GM21619 (cell line): ENCODE measurements around the gene OMP.

Source experiments
- ATAC-seq: cut with Tn5 transposase; IDR thresholded peaks from one replicate; pipeline ENCODE4 v1.9.1; 2021; ENCODE audit not compliant: unreplicated experiment

The OMP gene

GRCh38 chr11:77101043-77101537 lies 1.6 kb upstream of the OMP start:
- ATAC-seq: no peak

DNA sequence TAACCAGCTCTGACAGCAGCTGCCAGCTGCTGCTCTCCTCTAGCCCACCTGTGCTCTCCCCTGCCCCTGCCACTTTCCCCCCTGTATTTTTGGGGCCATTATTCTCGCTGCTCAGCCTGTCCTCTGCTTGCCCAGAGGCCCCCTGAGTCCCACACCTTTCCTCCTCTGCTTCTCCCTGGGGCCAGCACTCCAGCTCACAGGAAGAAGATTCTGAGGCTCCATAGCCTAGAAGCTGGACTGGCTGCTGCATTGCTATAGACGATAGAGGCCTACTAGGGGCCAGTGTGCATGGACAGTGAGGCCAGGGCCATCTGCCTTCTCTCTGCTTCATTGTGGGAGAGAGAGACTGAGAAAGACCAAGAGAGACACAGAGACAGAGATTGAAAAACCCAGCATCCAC lies 679 bp downstream of the OMP start:
- no peak for ATAC-seq

- no peak for ATAC-seq
These were observed 2.1 kb downstream of the OMP start for GRCh38 chr11:77104727-77105126.

DNA sequence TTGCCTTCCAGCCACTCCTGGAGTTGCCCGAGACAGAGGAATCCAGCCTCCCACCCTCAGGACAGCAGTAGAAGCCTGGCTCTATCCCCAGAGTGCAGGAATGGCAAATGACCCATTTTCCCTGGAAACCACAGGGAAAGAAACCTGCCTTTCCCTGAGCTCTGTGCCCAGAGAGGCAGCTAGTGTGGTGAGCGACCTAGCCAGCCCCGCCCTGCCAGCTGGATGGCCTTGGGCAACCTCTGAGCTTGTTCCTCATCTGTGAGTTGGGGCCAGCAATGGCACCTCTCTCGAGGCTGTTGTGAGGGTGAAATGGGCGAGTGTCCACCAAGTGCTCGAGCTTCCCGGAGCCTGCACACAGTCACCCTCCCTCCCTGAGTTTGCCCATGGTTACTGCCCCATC lies 3.7 kb downstream of the OMP start:
- no peak for ATAC-seq

DNA sequence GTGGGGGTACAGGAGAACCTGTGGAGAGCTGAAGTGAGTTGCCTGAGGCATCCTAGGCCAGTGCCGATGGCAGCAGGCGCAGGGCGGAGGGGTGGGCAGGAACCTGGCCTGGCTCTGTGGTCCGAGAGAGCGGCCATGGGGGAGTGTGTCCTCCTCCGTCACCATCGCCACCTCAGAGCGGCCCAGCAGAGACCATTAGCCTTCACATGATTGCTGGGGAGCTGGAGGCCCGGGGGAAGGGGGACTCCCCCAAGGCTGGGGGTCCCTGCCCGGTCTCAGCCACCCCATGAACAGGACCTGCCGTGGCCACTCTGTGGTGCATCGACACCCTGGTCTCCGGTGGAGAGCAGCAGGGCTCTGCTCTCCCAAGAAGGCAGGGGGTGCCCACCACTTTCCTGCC lies 4.1 kb downstream of the OMP start:
- ATAC-seq: no peak

- no peak for ATAC-seq
These were observed 5.3 kb downstream of the OMP start for GRCh38 chr11:77107950-77108349.

DNA sequence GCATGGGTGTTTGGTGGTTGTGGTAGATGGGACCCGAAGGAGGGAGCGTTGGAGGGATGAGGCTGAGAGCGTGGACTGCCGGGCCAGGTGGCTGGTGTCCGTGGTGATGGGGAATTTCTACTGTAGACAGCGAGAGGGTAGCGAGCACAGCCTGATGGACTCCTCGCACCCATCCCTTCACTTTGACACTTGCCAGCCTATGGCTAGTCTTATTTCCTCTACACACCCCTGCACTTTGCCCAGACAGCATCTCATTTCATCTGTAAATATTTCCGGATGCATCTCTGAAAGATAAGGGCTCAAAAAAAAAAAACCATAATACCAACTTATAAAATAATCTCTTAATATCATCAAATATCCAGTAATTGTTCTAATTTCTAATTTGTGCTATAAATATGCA lies 5.8 kb downstream of the OMP start:
- ATAC-seq: no peak

- ATAC-seq: no peak
These were observed 6.8 kb downstream of the OMP start for GRCh38 chr11:77109236-77110019.

DNA sequence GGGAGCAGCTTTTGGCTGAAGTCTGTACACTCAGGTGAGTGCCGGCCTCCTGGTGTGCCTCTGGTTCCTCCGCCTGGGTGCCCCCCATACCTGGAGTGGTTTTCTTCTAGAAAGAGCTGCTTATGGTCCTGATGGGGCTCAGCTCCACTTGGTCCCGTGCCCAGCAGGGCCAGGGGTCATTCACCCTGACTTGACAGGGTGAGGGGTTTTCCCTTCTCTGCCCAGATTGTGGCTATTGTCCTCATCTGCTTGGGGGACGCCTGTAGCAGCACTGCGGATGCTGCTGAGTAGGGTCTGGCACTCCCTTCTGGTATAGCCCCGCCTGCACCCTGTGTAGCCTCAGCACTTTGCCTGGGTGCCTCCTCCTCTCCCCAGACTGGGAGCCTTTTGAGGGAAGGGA lies 8.2 kb downstream of the OMP start:
- ATAC-seq: no peak

DNA sequence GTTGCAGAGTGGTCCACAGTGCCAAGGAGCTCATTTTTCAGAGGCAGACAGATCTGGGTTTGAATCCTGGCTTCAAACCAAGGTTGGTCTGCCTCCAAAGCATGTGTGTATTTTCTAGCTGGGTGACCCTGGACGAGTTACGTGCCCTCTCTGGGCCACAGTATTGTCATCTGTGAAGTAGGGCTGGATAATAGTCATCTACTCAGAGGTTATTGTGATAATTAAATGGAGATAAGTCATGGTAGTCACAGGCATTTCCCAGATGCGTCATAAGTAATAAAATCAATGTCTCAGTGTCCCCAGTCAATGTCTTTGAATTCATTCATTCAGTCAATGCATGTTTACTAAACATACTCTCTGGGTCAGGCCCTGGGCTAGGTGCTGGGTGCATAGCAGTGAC lies 8.6 kb downstream of the OMP start:
- ATAC-seq: no peak

DNA sequence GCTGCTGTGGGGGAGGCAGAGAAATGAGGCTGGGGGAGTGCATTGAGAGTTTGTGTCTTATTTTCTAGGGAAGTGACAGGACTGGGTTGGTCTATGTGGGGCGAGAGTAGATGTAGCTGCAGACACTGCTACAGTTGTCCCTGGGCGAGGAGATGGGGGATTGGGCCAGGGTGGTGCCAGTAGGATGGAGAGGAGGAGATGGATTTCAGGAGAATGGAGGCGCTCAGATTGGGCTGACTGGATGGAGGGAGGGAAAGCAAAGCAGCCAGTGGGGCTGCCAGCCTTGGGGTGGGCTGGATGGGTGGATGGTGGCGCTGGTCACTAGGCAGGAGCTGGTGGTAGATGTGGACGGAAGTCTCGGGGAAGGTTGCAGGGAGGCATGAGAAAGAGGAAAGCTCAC lies 9.3 kb downstream of the OMP start:
- no peak for ATAC-seq

DNA sequence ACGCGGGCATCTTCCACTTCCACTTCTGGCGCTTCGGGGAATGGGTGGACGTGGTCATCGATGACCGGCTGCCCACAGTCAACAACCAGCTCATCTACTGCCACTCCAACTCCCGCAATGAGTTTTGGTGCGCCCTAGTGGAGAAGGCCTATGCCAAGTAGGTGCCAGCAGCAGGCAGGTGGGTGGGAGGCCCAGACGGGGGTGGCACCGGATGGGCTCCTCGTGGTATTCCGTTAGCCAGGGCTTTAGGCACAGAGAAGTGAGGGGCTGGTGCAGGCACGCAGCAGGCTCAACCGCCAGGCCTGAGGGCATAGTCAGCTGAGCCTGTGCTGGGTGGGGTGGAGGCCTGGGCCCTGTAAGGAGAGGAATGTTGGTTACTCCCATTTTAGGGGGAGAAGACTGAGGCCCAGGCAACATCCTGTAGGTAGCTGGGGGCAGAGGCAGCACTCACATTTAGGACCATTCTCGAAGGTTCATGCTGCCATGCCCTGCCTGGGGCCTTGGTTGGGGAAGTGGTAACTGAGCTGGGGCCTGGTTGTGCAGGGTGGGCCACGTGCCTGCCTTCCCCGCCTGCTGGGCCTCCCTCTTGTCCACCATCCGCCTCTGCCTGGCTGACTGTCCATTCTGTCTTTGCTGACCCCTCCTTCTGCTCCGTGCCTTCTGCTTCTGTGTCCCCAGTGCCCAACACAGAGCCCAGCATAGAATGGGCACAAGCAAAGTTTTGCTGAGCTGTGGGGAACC lies 10.2 kb downstream of the OMP start:
- no peak for ATAC-seq

DNA sequence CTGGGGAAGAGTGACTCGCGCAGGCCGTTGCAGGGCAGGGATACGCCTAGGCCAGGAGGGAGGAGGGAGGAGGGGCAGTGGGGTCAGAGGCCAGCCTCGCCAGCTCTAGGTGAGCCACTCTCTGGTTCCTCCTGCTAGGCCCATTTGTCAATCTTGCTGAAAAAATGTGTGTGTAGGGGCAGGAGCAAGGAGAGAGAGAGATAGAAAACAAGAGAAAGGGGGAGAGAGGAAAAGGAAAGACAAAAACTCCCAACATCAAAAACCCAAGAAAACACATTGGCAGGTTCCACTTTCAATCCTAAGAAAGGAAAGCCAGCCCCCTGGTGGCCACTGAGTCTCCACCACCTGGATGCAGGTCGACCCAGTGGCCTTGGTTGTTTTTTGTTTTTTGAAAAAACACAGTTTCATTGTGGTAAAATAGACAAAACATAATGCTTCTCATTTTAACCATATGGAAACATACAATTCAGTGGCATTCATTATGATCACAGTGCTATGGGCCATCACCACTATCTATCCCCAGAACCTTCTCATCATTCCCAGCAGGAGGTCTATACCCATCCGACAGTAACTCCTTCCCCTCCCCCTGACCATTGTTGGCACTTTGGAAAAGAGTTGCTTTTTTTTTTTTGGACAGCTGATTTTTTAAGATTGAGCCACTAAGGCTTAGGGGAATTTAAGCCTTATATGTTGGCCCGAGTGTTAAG lies 10.9 kb downstream of the OMP start:
- no peak for ATAC-seq

GRCh38 chr11:77114089-77114463 lies 11.4 kb downstream of the OMP start:
- no peak for ATAC-seq

- no peak for ATAC-seq
These were observed 12.6 kb downstream of the OMP start for GRCh38 chr11:77115181-77115611.

GRCh38 chr11:77115956-77116355 lies 13.3 kb downstream of the OMP start:
- ATAC-seq: no peak

DNA sequence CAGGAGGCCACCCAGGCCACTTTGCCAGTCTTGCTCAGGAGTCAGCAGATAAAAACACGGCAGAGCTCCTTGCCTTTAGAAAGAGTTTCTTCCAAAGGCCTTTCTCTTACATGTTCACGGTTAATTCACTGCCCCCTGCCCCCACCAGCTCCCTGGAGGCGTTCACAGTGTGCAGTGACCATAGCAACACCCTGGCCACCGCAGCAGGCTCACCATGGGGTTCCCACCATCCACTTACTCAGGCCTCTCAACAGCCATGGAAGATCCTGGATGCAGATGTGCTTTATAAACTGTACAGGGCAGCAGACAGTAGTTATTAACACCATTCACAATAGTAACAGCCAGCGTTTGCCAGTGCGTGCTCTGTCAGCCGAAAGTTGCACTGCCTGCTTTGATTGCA lies 14.9 kb downstream of the OMP start:
- ATAC-seq: no peak

- no peak for ATAC-seq
These were observed 15.4 kb downstream of the OMP start for GRCh38 chr11:77118086-77118485.

- ATAC-seq: no peak
These were observed 16.3 kb downstream of the OMP start for GRCh38 chr11:77118971-77119370.

DNA sequence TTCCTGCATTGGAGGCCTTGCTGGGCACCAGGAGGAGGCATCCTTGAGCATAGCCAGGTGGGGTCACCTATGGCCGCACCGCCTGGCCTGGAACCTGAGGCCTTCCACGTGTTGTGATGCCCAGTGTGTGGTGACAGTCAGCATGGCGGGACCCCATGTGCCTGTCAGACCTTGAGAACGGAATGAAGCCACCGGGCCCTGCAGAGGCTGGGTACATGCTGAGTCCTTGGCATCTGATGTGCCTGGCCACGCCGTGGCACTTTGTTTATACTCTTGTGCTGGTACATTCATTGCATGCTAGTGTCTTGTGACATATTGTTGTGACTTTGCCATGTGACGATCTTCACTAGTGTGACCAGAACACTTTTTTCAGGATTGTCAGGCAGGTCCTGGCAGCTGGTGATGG lies 16.9 kb downstream of the OMP start:
- no peak for ATAC-seq

DNA sequence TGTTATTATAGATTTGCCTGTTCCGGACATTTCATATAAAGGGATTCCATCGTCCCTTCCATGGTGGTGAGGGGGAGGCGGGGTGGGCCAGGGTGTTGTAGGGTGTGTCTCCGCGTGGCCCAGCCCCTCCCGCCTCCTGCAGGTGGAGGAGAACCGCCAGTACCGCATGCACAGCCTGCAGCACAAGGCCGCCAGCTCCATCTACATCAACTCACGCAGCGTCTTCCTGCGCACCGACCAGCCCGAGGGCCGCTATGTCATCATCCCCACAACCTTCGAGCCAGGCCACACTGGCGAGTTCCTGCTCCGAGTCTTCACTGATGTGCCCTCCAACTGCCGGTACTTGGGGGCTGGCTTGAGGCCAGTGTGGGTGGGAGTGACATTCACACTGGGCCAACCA lies 17.9 kb downstream of the OMP start:
- ATAC-seq: no peak

DNA sequence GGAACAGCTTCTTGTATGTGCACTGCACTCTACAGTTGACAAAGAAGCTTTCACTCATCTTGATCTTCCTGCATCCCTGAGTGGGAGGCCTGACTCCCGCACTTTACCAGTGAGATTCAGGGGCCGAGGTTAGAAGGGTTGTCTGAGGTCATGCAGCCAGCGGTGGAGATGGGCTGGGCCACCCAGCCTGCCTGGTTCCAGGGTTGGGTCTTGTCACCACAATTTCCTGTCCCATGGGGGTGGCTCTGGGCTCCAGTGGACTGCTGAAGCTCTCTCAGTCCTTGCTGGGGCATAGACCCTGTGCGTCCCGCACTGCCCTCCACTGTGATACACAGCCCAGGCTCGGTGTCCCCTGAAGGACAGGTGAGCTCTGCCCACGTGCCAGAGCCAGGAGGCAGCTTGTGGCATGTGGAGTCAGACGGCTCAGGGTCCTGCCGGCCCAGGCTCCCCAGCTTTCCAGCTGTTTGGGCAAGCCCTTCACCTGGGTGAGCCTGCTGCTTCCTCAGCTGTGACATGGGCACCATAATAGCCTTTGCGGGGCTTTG lies 18.5 kb downstream of the OMP start:
- no peak for ATAC-seq
